Cardiac muscle cell (in vitro differentiated cells and primary cell): ENCODE measurements around the gene CDC27. TPM values are rescaled to one million over a fixed set of nuclear protein-coding genes. Genes with fewer than 3 reads are reported as not detected.

Experiments used
- DNase-seq, 2 donors: peaks; one replicate each; pipeline versions ENCODE4 v3.0.0 to v3.0.0-alpha.2; 2010 to 2017; ENCODE audit warnings: low read depth in 1 of 2, low spot score in 1 of 2
- H3K27ac ChIP-seq: fragments of 200-600 bp; sonication (generic); 2 replicates; pipeline ENCODE4 v1.5.1; 2016
- H3K27me3 ChIP-seq: fragments of 200-600 bp; sonication (generic); 2 replicates; pipeline ENCODE4 v1.6.0; 2016; ENCODE audit warnings: control low read depth
- H3K36me3 ChIP-seq: fragments of 200-600 bp; sonication (generic); 2 replicates; pipeline ENCODE4 v1.5.1; 2016; ENCODE audit warnings: control low read depth
- H3K4me1 ChIP-seq: fragments of 200-600 bp; sonication (generic); 2 replicates; pipeline ENCODE4 v1.8.1; 2017; ENCODE audit warnings: low read depth, mild to moderate bottlenecking, mixed run types
- H3K4me3 ChIP-seq: fragments of 200-600 bp; sonication (generic); 2 replicates; pipeline ENCODE4 v1.5.1; 2016; ENCODE audit warnings: mild to moderate bottlenecking
- H3K9me3 ChIP-seq: fragments of 200-600 bp; sonication (generic); 2 replicates; pipeline ENCODE4 v1.5.1; 2017; ENCODE audit warnings: low read depth, mild to moderate bottlenecking, control low read depth
- polyA plus RNA-seq: library from polyadenylated mRNA; unstranded; fragments of >200 nt; fragmentation: Nextera tagmentation; extraction: Ambion mirVana; gene quantifications from 2 replicates; pipeline ENCODE4 v1.2.1, GENCODE V29; 2016
- total RNA-seq: library from RNA; depleted of rRNA; stranded (reverse); fragments of >200 nt; gene quantifications from 2 replicates; pipeline ENCODE4 v1.2.3, GENCODE V29; 2016
- TF ChIP-seq, protein P1 (sequence below): IDR thresholded peaks from 2 replicates; pipeline ENCODE4 v1.5.1; 2012; ENCODE audit warnings: low read depth, mild to moderate bottlenecking, low read length

Gene CDC27
- total and polyA plus RNA-seq, 2 experiments from 2014 or later, result 52.9 to 85.4 TPM

DNA sequence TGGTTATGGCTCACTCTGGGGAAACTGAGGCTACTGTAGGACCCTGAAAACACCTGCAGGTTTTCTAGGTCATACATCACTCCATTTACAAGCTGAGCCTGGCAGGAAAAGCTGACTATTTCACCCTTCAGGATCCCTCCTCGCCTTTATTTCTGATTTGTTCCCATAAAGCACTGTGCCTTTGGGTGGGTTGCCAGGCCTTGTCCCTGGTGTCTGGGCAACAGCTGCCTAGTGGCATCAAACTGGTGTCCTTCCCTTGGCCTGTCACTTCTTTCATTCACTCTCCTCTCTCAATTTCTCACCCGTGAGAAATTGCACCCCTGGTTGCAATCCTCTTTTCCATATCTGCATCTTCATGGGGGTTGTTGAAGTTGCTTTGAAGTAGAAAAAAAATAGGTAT, 21.7 kb upstream of the CDC27 start:
- H3K27ac ChIP-seq, result peak overlapping the region; percentile 100
- no peak for DNase-seq
- H3K9me3 ChIP-seq, result no peaks in the 10 kb centered on the region
- H3K36me3 ChIP-seq, result peaks cover 41% of the 10 kb centered on the region
- H3K27me3 ChIP-seq, result no peaks in the 10 kb centered on the region
- peaks cover 53% of the 10 kb centered on the region for H3K4me1 ChIP-seq
- TF ChIP-seq, protein P1, sequence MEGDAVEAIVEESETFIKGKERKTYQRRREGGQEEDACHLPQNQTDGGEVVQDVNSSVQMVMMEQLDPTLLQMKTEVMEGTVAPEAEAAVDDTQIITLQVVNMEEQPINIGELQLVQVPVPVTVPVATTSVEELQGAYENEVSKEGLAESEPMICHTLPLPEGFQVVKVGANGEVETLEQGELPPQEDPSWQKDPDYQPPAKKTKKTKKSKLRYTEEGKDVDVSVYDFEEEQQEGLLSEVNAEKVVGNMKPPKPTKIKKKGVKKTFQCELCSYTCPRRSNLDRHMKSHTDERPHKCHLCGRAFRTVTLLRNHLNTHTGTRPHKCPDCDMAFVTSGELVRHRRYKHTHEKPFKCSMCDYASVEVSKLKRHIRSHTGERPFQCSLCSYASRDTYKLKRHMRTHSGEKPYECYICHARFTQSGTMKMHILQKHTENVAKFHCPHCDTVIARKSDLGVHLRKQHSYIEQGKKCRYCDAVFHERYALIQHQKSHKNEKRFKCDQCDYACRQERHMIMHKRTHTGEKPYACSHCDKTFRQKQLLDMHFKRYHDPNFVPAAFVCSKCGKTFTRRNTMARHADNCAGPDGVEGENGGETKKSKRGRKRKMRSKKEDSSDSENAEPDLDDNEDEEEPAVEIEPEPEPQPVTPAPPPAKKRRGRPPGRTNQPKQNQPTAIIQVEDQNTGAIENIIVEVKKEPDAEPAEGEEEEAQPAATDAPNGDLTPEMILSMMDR, result no peak
- peak overlapping the region; percentile 82 for H3K4me3 ChIP-seq

DNA sequence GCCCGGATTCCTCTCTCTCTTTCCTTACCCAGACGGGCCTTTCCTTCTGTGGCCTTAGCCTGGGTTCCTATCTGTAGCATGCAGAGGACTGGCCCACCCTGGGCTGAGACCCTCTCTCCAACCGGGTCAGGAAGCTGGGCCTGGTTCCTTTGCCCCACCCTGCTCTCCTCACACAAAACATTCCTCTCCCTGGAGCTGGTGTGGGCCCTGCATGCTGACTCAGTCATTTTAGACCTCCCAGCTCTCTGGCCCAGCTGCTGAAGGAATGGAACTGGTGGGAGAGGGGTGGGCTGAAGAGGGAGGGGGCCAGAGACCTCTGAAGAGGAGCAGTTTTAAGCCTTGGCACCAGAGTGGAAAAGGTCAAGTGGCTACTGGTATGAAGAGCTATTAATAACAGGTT, 21.0 kb upstream of the CDC27 start:
- H3K27me3 ChIP-seq, result no peaks in the 10 kb centered on the region
- H3K9me3 ChIP-seq, result no peaks in the 10 kb centered on the region
- H3K27ac ChIP-seq, result peak overlapping the region; percentile 100
- DNase-seq, result peak in 1 of 2 donors; percentile 89
- peaks cover 37% of the 10 kb centered on the region for H3K36me3 ChIP-seq
- TF ChIP-seq, protein P1, result no peak
- peaks cover 59% of the 10 kb centered on the region for H3K4me1 ChIP-seq
- H3K4me3 ChIP-seq, result peak overlapping the region; percentile 82

DNA sequence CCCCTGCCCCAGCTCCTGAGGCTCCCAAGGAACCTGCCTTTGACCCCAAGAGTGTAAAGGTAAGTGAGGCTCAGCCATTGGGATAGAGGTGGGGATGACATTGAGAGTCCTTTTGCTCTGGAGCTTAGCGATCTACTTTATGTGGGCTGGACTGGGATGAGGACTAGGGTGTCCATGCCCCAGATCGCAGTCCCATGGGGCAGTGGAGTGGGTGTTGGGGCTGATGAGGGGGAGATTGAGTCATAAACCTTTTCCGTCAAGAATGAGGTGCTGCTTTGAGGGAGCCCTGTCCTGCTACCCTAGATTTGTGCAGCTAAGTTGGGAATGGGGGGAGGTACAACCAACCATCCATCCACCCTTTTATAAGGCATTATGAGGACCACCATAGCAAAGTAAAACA, 20.4 kb upstream of the CDC27 start:
- Histone ChIP-seq H3K27me3 (no peaks in the 10 kb centered on the region), H3K4me1 (peaks cover 60% of the 10 kb centered on the region), H3K27ac (peak overlapping the region; percentile 100), H3K4me3 (peak overlapping the region; percentile 82), H3K9me3 (no peaks in the 10 kb centered on the region), H3K36me3 (peaks cover 31% of the 10 kb centered on the region)
- DNase-seq, result no peak
- TF ChIP-seq, protein P1, result no peak

DNA sequence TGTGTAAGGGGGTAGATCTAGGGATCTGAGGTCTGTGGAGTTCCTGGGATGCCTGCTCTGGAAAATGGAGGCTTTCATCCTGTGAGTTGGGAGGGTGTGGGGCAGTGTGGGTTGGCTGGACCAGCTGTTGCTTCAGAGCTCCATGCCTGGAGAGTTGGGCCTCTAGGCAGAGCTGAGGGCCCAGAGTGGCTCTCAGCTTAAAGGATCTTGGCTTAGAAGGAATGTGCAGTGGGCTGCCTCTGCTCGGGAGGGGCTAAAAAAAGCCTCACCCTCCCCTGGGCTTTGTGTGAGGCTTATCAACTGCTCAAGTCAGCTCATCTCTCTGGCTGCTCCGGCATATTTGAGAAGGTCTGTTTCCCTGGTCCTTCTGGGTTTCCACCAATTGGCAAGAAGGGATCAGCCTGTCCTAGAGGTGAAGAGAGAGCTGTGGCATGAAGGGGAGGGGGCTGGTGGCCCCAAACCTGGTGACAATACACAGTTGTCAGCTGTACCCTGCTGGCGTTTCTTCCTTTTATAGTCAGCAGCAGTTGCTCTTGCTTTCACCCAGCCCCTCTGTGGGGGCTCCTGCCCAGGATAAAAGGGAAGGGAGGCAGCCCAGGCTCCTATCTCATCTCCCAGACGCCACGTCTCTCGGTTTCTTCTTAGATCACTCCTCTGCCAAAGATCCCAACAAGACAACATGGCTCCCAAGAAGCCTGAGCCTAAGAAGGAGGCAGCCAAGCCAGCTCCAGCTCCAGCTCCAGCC, 19.8 kb upstream of the CDC27 start, which contains the start of gene MYL4:
Gene MYL4, plus strand, starts transcription at position 605 of the 745 bp plus-strand sequence. Its CDS starts 75 bp downstream, at position 680.
- H3K9me3 ChIP-seq, result no peaks in the 10 kb centered on the region
- peak within 1 kb of the TSS; percentile 100 for H3K27ac ChIP-seq
- H3K36me3 ChIP-seq, result peaks cover 25% of the 10 kb centered on the region
- peaks cover 63% of the 10 kb centered on the region for H3K4me1 ChIP-seq
- peak; percentile 29 to 96 for DNase-seq
- H3K4me3 ChIP-seq, result peak within 1 kb of the TSS; percentile 82
- TF ChIP-seq, protein P1, result no peak
- no peaks in the 10 kb centered on the region for H3K27me3 ChIP-seq

DNA sequence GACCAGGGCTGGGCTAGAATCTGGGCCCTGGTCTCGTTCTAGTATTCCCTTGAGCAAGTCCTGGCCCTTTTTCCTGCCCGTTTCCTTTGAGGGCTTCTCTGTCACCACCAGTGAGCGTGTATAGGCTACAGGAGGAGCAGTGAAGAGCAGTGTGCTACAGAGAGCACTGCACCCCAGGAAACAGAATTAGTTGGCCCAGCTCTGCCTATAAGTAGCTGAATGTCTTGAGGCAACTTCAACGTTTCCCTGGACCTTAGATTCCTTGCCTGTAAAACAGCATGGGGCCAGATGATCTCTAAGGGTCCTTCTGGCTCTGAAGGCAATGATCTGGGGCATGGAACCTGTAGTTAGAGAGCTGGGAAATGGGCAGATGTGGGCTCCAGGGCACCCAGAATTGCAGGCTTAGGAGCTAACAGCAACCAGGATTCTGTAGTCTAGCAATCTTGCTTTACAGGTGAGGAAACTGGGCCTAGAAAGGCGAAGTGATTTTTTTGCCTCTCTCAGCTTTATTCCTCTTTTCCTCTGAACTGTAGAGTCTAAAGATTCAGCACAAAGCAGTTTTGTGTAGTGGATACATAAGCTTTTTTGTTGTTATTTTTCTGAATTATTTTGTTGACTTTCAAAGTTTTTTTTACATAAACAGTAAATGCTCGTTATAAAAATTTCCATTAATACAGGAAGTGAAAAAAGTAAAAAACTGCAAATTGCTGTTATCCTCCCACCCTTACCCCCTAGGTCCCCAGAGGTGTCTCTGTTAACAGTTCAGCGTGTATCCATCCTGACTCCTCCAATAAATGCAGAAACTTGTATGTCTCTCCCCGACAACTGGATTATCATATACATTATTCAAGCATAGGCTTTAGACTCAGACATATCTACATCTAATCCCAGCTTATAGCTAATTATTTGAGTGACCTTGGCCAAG, 18.3 kb upstream of the CDC27 start:
- H3K4me1 ChIP-seq, result peaks cover 51% of the 10 kb centered on the region
- H3K27ac ChIP-seq, result peak overlapping the region; percentile 100
- H3K27me3 ChIP-seq, result no peaks in the 10 kb centered on the region
- peaks cover 10% of the 10 kb centered on the region for H3K36me3 ChIP-seq
- DNase-seq, result no peak
- TF ChIP-seq, protein P1, result no peak
- H3K9me3 ChIP-seq, result no peaks in the 10 kb centered on the region
- no peak overlapping the region for H3K4me3 ChIP-seq
